GM19324 (cell line): ENCODE measurements around the gene SH3RF3.
"Not testable (repeated sequence)": the region's sequence is repeated elsewhere in the genome, so short reads cannot be mapped to it uniquely, and the experiment has no call there.

Experiments
- ATAC-seq: cut with Tn5 transposase; IDR thresholded peaks from one replicate; pipeline ENCODE4 v1.9.1; 2021; ENCODE audit warnings: mild to moderate bottlenecking, moderate library complexity; ENCODE audit not compliant: unreplicated experiment, low FRiP score

The SH3RF3 gene

DNA sequence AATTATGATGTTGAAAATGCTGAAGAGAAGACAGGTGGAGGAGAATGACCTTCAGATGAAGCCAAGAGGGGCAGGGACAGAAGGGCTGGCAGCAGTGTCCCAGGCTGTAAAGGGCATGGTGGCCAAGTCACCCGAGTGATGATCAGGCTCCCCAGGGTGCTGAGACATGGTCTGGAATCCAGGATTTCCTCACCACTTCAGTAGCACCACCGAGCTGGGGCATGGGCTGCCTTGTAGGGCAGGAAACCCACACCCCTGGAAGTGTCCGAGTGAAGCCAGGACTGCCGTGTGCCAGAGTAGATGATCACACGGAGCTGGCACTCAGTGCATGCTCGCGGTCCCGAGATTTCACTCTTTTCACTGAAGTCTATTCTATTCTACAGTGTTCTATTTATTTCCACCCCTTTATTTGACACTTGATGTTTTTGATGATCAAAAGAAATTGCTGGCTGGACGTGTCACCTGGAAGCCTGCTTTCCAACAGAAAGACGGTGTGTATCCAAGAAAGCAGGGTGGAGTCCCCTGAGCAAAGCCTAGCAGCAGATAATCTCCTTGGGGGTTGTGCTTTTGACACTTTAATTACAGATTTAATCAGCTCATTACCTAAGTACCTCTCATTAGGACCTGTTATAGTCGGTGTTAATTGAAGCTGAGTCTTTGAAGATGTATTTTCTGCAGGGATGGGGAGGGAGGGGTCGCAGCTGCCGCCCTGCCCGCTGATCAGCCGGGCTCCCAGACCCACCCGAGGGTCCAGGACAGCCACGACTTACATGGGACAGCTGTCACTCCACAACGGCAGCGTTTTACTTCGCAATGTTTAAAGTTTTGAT lies 392.4 kb downstream of the SH3RF3 start:
- no peak for ATAC-seq

DNA sequence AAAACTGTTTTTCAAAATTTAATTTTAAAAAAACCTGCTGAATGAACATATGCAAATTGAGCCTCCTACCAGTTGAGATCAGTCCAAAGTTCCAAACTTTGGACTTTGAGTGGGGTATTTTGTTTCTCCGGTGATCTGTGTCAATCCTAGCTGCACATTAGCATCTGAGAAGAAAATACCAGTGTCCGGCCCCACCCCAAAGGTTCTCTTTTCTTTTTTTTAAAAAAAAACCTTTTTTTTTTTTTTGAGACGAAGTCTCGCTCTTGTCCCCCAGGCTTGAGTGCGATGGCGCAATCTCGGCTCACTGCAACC lies 393.0 kb downstream of the SH3RF3 start:
- ATAC-seq, result no peak

DNA sequence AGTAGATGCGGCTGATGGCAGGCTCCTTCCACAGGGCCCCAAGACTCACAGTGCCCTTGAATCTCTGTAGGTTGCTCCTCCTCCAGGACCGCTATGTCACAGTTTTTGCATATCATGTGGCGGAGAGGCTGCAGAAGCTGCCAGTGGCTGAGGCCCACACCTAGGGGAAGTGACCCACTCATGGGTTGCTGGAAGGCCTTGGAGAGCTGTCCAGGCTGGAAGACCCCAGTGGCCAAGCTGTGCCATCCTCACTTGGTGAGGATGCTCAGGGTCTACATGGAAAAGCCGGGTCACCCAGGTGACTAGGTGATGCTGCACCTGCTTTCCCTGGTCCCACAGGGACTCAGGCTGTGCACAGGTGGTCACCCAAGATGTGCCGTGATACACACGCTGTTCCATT lies 394.1 kb downstream of the SH3RF3 start:
- ATAC-seq, result no peak

DNA sequence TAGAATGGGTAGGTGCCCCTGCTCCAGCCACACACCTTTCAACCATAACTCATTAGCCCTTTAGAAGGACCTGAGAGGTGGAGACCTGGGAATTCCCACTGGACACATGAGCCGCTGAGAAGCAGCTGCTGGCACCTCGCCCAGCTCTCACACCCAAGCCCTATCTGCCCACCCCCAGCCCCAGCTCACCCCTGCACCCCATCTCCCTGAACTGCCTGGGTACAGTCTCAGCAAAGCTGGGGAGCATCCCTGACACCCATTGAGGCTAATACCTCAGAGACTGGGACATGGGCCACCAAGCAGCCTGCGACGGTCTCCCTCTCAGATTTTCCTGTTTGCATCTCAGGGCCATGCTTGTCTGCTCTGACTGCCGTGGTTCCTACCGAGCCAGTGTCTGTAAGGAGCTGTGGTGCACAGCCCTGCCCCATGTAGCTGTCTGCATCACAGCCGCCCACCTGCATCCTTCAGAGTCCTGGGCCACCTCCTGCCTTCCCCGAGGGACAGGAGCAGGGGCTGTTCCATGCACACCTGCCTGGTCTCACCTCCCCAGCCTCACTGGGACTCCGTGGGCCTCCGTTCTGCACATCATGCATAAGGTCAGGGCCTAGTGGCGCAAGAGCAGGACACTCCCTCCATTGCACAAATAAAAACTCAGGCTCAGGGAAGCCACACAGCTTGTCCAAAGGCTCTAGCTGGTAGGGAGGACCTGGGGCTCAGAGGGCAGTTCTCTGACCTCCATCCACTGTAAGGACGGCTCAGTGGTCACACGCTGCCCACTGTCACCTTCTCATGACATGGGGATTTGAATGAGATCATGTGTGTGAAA lies 394.7 kb downstream of the SH3RF3 start:
- no peak for ATAC-seq

DNA sequence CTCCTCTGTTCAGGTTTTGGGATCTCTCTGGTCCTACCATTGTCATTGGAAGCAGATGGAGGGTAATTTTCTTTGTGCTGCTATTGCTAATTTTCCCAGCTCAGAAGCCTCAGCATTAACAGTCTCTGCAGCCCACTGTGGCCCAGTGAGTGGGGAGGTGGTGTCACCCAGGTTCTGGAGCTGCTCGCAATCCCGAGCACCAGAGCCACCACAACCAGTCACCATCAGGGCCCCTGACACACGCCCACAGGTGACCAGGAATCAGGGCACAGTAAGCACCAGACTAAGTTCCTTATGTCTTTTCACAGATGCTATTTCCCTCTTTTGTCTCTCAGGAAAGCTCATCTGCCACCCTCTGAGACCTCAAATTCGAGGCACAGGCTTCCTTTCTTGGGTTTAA lies 396.8 kb downstream of the SH3RF3 start:
- no peak for ATAC-seq

DNA sequence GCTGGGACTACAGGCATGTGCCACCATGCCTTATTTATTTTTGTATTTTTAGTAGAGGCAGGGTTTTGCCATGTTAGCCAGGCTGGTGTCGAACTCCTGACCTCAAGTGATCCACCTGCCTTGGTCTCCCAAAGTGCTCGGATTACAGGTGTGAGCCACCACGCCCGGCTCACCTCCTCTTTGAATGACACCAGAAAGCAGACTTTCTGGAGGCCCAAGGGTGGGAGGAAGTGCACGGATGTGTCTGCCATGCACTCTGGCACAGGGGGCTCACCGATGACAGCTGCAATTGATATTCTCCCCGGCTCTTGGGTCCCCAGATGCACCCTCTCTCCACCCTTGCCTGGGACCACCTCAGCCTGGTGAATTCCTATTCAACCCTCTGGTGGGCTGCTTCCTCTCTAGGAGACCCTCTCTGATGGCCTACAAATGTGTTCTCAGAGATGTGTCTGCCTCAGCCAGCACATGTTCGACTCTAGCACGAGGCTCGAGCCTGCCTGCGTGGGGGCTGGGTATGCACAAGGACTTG lies 397.5 kb downstream of the SH3RF3 start:
- no peak for ATAC-seq

DNA sequence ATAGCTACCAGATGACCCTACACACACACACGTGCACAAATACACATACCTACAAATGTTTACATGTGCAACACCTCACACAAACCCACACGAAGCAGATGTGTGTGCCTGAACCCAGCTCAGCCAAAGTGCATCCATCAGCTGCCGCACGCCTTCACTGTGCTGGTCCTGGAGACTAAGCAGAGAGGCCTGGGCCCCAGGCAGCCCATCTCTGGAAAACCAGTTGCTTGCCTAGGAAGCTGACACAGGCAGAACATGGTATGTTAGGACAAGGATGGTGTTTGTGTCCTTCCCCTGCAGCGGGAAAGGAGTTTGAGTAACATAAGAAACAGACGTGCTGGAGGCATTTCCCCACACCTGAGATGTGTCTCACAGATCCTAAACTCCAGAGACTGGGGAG lies 398.1 kb downstream of the SH3RF3 start:
- ATAC-seq, result no peak

DNA sequence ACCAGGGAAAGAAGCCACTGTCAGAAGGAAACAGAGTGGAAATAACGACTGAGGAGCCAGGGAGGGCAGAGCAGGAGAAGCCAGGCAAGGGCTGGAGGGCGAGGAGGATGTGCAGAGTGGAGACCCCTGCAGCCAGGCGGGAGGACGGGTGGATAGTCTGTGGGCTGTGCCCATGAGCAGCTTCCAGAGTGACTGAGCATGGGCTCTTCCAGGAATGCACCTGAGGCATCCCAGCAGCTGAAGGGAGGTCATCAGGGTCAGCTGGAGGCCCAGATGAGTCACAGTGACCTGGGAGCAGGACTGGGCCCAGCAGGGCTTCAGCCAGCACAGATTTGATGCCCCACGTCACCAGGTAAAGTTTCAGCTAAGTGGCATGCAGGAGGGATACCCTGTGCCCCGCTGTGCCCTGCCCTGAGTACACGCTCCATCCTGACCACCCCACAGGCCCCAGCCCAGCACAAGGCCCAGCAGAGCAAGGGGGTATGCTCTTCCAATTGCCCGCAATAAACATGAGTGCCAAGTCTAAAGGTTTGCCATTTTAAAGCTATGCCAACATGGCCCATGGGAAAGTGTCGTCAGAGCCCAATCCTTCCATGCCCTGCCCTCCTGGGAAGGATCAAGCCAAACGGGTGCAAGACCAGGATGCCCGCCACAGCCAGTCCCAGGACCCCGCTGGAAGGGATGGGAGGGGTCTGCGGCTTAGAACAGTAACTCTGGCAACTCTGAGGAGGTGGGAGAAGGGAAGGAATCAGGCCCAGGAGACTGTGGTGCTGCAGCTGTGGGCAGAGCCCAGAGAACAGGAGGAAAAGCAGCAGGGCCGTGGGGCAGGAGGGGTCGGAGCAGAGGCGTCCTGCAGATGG lies 399.1 kb downstream of the SH3RF3 start:
- ATAC-seq, result no peak

DNA sequence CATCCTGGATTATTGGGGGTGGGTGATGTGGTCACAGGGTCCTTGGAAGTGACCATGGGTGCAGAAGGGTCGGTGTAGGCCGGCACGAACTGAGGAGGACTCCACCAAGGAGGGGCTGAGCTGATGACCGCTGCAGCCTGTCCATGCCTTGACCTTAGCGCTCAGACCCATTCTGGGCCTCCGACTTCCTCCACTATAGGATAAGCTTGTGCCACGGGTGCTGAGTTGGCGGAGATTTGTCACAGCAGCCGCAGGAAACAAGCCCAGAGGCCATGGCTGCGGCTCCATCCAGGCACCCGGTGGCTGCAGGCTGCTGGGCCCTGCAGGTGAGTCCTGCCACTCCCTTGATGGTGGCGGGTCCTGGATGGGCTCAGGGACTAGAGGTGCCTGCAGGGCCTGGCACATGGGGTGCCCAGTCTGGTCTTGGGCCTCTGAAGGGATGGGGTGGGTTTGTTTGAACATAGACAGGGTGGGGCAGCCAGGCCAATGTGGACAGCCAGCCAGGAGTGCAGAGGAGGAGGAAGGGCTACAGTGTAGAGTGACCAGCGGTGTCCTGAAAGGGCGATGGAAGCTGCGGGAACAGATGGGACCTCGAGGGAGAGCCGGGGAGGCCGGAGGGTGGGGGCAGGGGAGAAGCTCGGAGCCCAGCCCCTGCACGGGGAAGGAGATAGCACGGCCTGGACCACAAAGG lies 400.0 kb downstream of the SH3RF3 start:
- no peak for ATAC-seq

DNA sequence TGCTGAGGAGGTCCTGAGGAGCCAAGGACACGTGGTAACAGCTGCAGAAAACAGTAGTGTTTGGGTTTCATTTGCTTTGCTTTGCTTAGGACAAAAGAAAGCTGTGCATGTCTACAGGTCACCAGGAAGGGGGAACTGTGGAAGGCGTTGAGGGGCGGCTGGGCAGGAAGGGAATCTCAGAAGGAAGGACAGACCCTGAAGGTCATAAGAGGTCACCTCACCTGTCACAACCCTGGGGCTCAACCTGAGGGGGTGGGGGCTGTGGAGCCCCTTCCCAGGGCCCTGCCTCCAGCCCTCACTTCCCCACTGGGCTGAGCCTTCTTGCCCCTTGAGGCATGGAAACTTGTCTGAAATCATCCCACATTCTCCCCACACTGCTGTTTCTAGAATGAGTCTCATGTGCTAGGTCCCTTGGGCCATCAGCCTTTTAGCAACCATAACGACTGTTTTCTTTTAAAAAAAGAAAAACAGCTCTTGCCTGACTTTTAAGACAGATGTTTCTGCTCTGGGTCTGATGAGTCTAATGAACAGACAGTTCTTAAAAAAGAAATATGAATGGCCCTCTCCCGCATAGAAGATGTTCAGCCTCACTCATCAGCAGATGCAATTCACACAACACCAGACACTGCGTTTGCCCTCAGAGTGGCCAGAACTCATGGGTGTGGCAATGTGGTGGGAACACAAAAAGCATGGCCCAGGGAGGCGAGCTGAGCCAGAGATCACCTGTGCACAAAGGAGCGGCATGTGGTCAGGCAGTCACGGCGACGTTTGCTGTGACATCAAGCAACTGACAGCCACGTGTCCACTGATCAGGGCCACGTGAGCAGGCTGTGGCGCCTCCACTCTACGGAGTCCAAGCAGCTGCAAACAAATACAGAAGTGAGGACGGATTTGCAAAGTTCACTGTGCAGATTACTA lies 400.8 kb downstream of the SH3RF3 start:
- no peak for ATAC-seq

DNA sequence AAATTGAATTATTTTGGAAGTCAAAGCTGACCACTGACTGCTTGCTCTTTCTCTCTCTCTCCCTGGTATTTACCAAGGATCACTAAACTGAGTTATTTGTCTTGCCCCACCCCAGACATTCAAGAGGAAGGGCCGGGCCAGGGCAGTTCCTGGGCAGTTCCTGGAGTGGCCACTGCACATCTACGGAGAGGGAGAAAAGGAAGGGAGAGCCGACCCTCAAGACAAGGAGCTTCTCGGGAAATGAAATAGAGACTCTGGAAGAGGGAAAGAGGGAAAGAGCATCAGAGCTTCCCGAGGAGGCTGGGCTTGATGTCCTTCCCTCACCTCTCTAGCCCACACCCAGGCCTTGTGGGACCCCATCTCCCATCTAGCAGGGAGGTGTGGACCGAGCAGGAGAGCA lies 401.7 kb downstream of the SH3RF3 start:
- ATAC-seq, result no peak

DNA sequence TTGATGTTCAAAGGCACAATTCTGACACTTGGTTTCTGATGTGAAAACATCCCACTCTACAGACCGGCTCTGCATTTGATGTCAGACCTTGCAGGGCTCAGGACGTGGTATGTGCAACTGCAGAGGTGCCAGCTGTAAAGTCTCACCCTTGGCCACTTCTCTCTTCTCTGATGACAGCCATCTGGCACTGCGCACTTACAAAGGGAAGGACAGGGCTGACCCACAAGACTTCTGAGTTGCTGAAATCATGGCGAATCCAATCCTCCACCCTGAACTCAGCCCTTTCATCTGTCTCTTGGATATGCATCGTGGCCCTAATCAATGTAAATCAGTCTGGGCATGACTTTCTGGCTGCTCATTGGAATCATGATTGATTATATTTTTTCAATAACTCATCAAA lies 402.2 kb downstream of the SH3RF3 start:
- no peak for ATAC-seq

DNA sequence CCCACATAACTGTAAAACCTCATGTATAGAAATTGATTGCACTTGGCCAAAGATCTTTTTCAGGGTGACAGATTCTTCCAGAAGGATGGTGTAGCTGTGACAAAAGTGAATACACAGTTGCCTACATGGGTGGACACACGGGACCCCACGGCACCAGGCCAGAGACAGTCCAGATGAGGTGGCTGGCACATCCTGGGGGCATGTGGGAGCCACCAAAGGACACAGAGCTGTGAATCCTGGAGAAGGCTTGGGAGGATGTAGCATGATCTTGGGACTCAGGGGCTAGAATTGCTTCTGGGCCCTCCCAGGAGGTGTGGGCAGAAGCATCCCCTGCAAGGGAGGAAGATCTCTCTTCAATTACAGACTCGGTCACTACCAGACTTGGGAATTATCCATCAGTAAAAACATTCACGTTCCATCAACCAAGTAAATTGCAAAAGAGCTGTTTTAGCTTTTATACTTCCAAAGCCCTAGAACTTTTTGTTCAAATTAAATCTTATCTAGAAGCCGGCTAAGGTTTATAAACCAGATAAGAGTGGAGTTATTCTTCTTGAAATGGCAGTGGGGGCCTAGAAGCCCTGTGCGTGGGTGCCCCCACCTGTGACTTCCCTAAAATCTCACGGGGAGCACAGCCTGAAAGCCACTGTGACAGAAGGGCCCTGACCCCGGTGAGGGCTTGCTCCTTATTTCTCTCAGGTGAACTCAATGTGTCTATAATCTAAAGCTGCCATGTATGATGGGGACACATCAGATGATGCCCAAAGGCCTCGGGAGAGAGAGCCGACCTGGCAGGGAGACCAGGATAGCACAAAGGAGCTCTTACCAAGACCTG lies 403.1 kb downstream of the SH3RF3 start:
- ATAC-seq, result no peak

DNA sequence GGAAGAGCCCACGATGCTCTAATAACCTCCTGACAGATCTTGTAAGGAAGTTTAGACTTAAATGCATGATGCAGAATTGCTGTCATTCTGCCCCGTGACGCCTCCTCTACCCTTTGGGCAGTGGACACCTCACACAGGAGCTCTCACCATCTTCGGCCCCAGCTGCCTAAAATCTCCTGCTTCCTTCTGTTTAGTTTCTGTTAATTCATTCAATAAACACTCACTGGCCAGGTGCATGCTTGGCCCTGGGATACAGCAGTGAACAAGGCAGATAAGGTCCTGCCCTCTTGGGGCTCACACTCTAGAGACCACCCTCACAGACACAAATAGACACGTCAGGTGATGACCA lies 403.7 kb downstream of the SH3RF3 start:
- ATAC-seq, result no peak

DNA sequence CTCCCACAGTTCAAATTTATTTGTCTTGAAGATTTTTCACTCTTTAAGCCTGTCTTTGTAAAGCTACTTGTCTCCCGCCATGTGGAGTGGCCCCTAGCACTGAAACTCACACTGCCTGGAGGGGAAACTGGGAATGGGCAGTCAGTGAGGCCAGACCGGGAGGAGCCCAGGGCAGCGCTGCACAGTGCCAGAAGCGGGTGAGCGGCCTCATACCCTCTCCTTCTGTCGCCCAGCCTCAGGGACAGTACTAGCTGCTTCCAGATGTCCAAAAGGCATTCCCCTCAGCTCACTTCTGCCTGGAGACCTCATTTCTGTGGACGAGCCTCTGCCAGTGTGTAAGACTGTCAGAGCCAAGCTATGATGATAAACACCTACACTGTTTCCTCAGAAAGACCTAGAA lies 404.8 kb downstream of the SH3RF3 start:
- no peak for ATAC-seq

DNA sequence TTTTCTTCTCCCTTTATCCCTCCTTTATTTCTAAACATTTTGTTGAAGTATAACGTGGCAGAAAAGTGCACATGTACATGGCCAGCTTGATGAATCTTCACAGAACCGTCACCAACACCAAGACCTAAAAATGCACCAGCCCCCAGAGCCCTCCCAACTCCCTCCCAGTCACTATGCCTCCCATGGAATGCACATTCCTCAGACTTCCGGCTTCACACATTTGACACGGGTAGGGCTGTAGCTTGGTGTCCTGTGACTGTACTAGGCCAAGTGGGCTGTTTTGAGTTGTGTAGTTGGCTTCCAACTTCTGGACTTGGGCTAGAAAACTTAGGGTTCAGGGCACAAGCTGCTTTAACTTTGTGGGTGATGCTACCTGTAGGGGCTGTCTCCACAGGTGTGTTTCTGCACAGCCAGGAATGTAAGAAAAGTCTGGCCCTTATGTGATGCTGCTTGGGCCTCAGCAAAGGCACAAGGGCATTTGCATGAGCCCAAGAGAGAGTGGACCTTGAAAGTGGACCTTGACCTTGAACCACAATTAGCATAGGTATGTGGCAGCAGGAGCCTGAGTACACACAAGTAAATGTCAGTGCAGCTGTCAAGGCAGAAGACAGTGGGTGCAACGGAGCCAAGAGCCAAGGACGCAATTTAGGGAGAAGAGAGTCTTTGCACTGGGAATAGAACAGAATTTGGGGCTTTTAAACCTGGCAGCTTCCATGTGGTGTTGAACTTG lies 406.4 kb downstream of the SH3RF3 start:
- no peak for ATAC-seq

DNA sequence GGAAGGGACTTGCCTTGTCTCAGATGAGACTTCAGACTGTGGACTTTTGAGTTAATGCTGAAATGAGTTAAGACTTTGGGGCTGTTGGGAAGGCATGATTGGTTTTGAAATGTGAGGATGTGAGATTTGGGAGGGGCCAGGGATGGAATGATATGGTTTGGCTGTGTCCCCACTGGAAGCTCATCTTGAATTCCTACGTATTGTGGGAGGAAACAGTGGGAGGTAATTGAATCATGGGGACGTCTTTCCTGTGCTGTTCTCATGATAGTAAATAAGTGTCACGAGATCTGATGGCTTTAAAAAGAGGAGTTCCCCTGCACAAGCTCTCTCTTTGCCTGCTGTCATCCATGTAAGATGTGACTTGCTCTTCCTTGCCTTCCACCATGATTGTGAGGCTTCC lies 407.6 kb downstream of the SH3RF3 start:
- not testable (repeated sequence) for ATAC-seq
